Endothelial cell (in vitro differentiated cells): ENCODE results near the gene ZNF787. TPM values are rescaled to one million over a fixed set of nuclear protein-coding genes. Genes with fewer than 3 reads are reported as not detected.

Experiments used
- DNase-seq: peaks from one replicate; pipeline ENCODE4 v3.0.0; 2021; ENCODE audit warnings: low spot score
- H3K27ac Mint-ChIP-seq: one replicate; pipeline ENCODE4 v1.8.0; 2021; ENCODE audit warnings: mixed read lengths, inconsistent platforms; ENCODE audit not compliant: unreplicated experiment
- H3K27me3 Mint-ChIP-seq: one replicate; pipeline ENCODE4 v1.8.0; 2021; ENCODE audit warnings: mild to moderate bottlenecking, moderate library complexity, mixed read lengths, inconsistent platforms; ENCODE audit not compliant: unreplicated experiment
- H3K36me3 Mint-ChIP-seq: one replicate; pipeline ENCODE4 v1.8.0; 2021; ENCODE audit warnings: mild to moderate bottlenecking, low read depth, mixed read lengths, inconsistent platforms; ENCODE audit not compliant: unreplicated experiment
- H3K4me1 Mint-ChIP-seq: one replicate; pipeline ENCODE4 v1.8.0; 2021; ENCODE audit warnings: mild to moderate bottlenecking, mixed read lengths, inconsistent platforms; ENCODE audit not compliant: unreplicated experiment
- H3K4me3 Mint-ChIP-seq: one replicate; pipeline ENCODE4 v1.8.0; 2021; ENCODE audit warnings: mild to moderate bottlenecking, mixed read lengths, inconsistent platforms; ENCODE audit not compliant: unreplicated experiment
- H3K9me3 Mint-ChIP-seq: one replicate; pipeline ENCODE4 v1.8.0; 2021; ENCODE audit warnings: mixed read lengths, inconsistent platforms; ENCODE audit not compliant: unreplicated experiment
- total RNA-seq: library from RNA; stranded (reverse); fragmentation: NEBNext Ultra II Directional; extraction: Animal tissue kit (Norgen Biotek cat#: 25700); gene quantifications from one replicate; pipeline ENCODE4 v1.2.1, GENCODE V29; 2021; ENCODE audit not compliant: unreplicated experiment
- TF ChIP-seq, protein P1 (sequence below): fragments of 200-600 bp; sonication (generic); IDR thresholded peaks from one replicate; pipeline ENCODE4 v1.5.0; 2021; ENCODE audit warnings: antibody characterized with exemption; ENCODE audit not compliant: unreplicated experiment

ZNF787 gene
- total RNA-seq, 1 donor from 2014 or later: 31.2 TPM

DNA sequence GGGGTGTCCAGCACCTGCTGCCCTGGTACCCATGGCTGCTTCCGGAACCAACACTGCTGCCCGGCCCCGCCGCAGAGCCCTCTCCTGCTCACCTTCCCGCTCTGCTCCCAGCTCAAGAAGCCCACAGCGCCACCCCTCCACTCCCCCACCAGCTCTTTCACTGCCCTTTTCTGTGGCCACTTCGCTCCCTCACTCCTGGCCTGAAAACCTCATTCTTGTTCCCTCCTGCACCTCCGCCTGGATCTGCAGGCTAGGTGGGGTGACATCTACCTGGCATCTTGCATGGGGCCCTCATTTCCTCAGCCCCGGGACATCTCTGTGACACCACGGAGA is 6.4 kb downstream of the ZNF787 start:
- Mint-ChIP-seq H3K9me3 (no peaks in the 10 kb centered on the region), H3K27me3 (peaks cover 15% of the 10 kb centered on the region), H3K27ac (no peak overlapping the region), H3K4me1 (peaks cover 40% of the 10 kb centered on the region), H3K4me3 (no peak overlapping the region), H3K36me3 (peaks cover 9% of the 10 kb centered on the region)
- DNase-seq: no peak
- TF ChIP-seq, protein P1, sequence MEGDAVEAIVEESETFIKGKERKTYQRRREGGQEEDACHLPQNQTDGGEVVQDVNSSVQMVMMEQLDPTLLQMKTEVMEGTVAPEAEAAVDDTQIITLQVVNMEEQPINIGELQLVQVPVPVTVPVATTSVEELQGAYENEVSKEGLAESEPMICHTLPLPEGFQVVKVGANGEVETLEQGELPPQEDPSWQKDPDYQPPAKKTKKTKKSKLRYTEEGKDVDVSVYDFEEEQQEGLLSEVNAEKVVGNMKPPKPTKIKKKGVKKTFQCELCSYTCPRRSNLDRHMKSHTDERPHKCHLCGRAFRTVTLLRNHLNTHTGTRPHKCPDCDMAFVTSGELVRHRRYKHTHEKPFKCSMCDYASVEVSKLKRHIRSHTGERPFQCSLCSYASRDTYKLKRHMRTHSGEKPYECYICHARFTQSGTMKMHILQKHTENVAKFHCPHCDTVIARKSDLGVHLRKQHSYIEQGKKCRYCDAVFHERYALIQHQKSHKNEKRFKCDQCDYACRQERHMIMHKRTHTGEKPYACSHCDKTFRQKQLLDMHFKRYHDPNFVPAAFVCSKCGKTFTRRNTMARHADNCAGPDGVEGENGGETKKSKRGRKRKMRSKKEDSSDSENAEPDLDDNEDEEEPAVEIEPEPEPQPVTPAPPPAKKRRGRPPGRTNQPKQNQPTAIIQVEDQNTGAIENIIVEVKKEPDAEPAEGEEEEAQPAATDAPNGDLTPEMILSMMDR: no peak

DNA sequence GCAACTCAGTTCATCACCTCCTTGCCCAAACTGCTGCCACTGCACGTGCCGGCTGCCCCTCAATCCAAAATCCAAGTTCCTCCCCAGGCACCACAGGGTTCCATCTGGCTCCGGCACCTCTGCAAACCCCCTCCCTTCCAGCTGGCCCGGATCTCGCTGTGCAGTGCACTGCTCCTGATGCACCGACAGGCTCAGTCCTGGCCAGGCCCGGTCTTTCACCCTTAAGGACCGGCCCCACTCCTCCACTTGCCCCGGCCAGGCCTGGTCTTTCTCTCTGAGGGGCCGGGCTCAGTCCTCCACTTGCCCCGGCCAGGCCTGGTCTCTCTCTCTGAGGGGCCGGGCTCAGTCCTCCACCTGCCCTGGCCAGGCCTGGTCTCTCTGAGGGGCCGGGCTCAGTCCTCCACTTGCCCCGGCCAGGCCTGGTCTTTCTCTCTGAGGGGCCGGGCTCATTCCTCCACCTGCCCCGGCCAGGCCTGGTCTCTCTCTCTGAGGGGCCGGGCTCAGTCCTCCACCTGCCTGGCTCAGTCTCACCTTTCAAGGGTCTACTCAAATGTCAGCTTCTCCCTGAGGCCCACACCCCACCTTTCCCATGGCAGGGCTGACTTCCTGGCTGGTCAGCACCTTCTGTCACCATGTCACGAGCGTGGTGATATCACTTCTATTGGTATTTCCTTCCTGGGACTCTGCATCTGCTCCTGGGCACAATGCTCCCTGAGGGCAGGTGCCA is 6.9 kb downstream of the ZNF787 start:
- Mint-ChIP-seq H3K4me3 (no peak overlapping the region), H3K27me3 (peaks cover 11% of the 10 kb centered on the region), H3K27ac (no peak overlapping the region), H3K9me3 (no peaks in the 10 kb centered on the region), H3K4me1 (peaks cover 37% of the 10 kb centered on the region), H3K36me3 (peaks cover 4% of the 10 kb centered on the region)
- TF ChIP-seq, protein P1: no peak
- no peak for DNase-seq

DNA sequence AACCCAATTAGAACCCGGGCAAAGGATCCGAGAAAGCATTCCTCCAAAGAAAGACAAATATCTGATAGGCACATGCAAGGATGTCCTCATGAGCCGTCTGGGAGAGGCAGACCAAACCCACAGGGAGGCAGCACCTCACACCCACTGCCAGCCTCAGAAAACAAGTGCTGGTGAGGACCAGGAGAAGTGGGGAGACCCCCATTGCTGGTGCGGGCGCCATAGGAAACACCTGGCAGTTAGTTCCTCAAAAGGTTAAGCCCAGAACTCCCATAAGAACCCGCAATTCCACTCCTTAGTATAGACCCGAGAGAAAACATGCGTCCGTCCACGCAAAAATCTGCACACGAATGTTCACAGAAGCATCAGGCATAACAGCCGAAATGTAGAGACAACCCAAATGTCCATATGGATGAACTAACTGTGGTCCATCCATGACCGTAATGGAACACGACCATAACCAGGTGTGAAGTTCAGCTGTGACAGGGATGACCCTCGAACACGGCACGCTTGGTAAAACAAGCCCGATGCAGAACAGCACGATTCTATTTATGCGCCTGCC is 7.9 kb downstream of the ZNF787 start:
- DNase-seq: no peak
- no peaks in the 10 kb centered on the region for H3K36me3 Mint-ChIP-seq
- H3K9me3 Mint-ChIP-seq: no peaks in the 10 kb centered on the region
- peaks cover 11% of the 10 kb centered on the region for H3K27me3 Mint-ChIP-seq
- TF ChIP-seq, protein P1: no peak
- peak overlapping the region; percentile 60 for H3K4me3 Mint-ChIP-seq
- peak overlapping the region; percentile 54 for H3K27ac Mint-ChIP-seq
- H3K4me1 Mint-ChIP-seq: peaks cover 41% of the 10 kb centered on the region

DNA sequence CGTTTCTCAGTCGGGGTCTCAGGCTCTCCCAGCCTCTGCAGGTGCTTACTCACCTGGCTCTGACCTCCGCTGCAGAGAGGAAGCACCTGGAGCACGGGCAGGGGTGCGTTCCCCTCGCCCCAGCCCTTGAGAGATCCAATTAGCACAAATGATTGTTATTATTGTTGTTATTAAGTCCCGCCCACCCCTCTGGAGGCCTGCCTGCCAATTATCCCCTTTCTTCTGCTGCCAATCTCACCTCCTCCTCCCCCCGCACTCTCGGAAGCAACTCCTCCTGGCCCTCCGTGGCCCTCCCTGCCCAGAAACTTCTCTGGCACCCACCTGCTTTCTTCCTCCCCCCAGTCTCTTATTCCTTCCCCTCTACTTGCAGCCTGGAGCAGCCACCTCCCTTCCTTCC is 8.8 kb downstream of the ZNF787 start:
- H3K27me3 Mint-ChIP-seq: peaks cover 9% of the 10 kb centered on the region
- no peaks in the 10 kb centered on the region for H3K9me3 Mint-ChIP-seq
- TF ChIP-seq, protein P1: no peak
- H3K4me1 Mint-ChIP-seq: peaks cover 39% of the 10 kb centered on the region
- peaks cover under 1% of the 10 kb centered on the region for H3K36me3 Mint-ChIP-seq
- H3K4me3 Mint-ChIP-seq: no peak overlapping the region
- peak overlapping the region; percentile 37 for H3K27ac Mint-ChIP-seq
- no peak for DNase-seq

DNA sequence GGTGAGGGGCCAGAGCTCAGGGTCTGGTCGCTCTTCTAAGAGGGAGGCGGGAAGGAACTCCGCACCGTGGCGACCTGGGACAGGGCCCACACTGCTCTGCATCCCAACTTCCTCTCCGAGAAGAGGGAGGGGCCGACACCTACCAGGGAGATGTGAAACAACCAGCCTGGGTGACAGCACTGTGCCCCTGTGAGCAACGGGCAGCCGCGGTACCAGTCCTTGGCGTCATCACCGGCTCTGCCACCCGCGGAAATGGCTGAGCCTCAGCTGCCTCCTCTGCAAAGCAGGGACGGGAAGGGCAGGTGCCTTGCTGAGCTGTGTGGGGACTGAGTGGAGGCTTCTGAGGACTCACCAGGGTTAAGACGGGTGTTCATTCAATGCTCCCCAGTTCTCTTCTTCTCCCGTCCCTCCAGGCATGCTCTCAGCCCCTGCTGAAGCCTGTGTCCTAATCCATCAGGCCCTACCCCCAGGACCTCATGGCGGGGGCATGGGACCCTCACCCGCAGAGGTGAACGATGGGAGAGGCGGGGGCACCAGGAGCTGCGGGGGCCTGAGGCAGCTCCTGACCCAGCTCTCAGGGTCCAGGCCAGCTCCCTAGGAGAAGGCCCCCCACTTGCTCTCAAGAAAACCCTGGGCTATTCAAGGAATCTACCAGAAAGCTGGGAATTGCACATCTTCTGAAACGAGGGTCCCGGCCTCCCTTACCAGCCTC is 9.3 kb downstream of the ZNF787 start:
- H3K9me3 Mint-ChIP-seq: no peaks in the 10 kb centered on the region
- peaks cover 13% of the 10 kb centered on the region for H3K27me3 Mint-ChIP-seq
- DNase-seq: no peak
- H3K27ac Mint-ChIP-seq: no peak overlapping the region
- peaks cover 6% of the 10 kb centered on the region for H3K36me3 Mint-ChIP-seq
- TF ChIP-seq, protein P1: no peak
- H3K4me1 Mint-ChIP-seq: peaks cover 43% of the 10 kb centered on the region
- H3K4me3 Mint-ChIP-seq: no peak overlapping the region
